OCI-LY1 (cell line): ENCODE data around the gene SEC61B.

Experiments
- H2AFZ ChIP-seq: fragments of 200-600 bp; sonication (generic), shearing (Covaris generic); 2 replicates; pipeline ENCODE4 v1.6.0; 2014; ENCODE audit warnings: antibody characterized with exemption, mild to moderate bottlenecking, low read length
- H3F3A ChIP-seq: fragments of 200-600 bp; sonication (generic), shearing (Covaris generic); 2 replicates; pipeline ENCODE4 v1.6.0; 2014; ENCODE audit warnings: mild to moderate bottlenecking, antibody characterized with exemption, low read length, moderate library complexity; ENCODE audit not compliant: insufficient read depth
- H3K27ac ChIP-seq: fragments of 200-600 bp; sonication (generic); 2 replicates; pipeline ENCODE4 v1.5.1; 2014; ENCODE audit warnings: low read length, mixed run types, mild to moderate bottlenecking, low read depth; ENCODE audit not compliant: poor library complexity, severe bottlenecking
- H3K27me3 ChIP-seq: fragments of 200-600 bp; sonication (generic); 2 replicates; pipeline ENCODE4 v1.6.0; 2014; ENCODE audit warnings: antibody characterized with exemption, mild to moderate bottlenecking, low read length, moderate library complexity; ENCODE audit not compliant: insufficient read depth
- H3K36me3 ChIP-seq: fragments of 200-600 bp; sonication (generic); 2 replicates; pipeline ENCODE4 v1.6.1; 2014; ENCODE audit warnings: mild to moderate bottlenecking, antibody characterized with exemption, low read length, moderate library complexity, mixed read lengths; ENCODE audit not compliant: insufficient read depth
- H3K4me1 ChIP-seq: fragments of 200-600 bp; sonication (generic); 2 replicates; pipeline ENCODE4 v1.5.1; 2014; ENCODE audit warnings: mild to moderate bottlenecking, low read length, moderate library complexity; ENCODE audit not compliant: insufficient read depth, severe bottlenecking
- H3K4me2 ChIP-seq: fragments of 200-600 bp; sonication (generic), shearing (Covaris generic); 2 replicates; pipeline ENCODE4 v1.6.1; 2014; ENCODE audit warnings: low read length
- H3K4me3 ChIP-seq: fragments of 200-600 bp; sonication (generic); 2 replicates; pipeline ENCODE4 v1.5.1; 2014; ENCODE audit warnings: low read length, low read depth, mild to moderate bottlenecking, mixed read lengths; ENCODE audit not compliant: poor library complexity, severe bottlenecking
- H3K79me2 ChIP-seq: fragments of 200-600 bp; shearing (Covaris generic); 2 replicates; pipeline ENCODE4 v1.6.1; 2016; ENCODE audit warnings: mixed run types, low read length, mixed read lengths; ENCODE audit not compliant: insufficient read depth
- H3K9ac ChIP-seq: fragments of 200-600 bp; sonication (generic), shearing (Covaris generic); 2 replicates; pipeline ENCODE4 v1.6.1; 2014; ENCODE audit warnings: mild to moderate bottlenecking, low read length, mixed read lengths
- H3K9me2 ChIP-seq: fragments of 200-600 bp; sonication (generic), shearing (Covaris generic); 2 replicates; pipeline ENCODE4 v1.6.1; 2014; ENCODE audit warnings: low read depth, mild to moderate bottlenecking, low read length, mixed read lengths
- H3K9me3 ChIP-seq: fragments of 200-600 bp; shearing (Covaris generic); 2 replicates; pipeline ENCODE4 v1.6.1; 2014; ENCODE audit warnings: low read length, mixed read lengths
- H4K20me1 ChIP-seq: fragments of 200-600 bp; sonication (generic), shearing (Covaris generic); 2 replicates; pipeline ENCODE4 v1.6.0; 2016; ENCODE audit warnings: mild to moderate bottlenecking, low read length; ENCODE audit not compliant: insufficient read depth
- CTCF ChIP-seq: fragments of 200-600 bp; sonication (generic), shearing (Covaris generic); IDR thresholded peaks from 2 replicates; pipeline ENCODE4 v1.5.1; 2017; ENCODE audit warnings: mild to moderate bottlenecking, antibody characterized with exemption, low read length, moderate library complexity, mixed read lengths
- EZH2 ChIP-seq: fragments of 200-600 bp; sonication (generic), shearing (Covaris generic); IDR thresholded peaks from 2 replicates; pipeline ENCODE4 v1.8.0; 2017; ENCODE audit warnings: borderline replicate concordance, mixed run types, mild to moderate bottlenecking, antibody characterized with exemption, low read length, moderate library complexity, mixed read lengths

The SEC61B gene

GRCh38 chr9:99177576-99178366, 44.3 kb upstream of the SEC61B start:
- H3K4me2 ChIP-seq: no peak overlapping the region
- no peaks in the 10 kb centered on the region for H3K27me3 ChIP-seq
- H4K20me1 ChIP-seq: no peaks in the 10 kb centered on the region
- H3F3A ChIP-seq: no peaks in the 10 kb centered on the region
- H3K27ac ChIP-seq: no peak overlapping the region
- peaks cover 19% of the 10 kb centered on the region for H3K4me1 ChIP-seq
- H3K9me3 ChIP-seq: no peaks in the 10 kb centered on the region
- no peak overlapping the region for H3K4me3 ChIP-seq
- TF ChIP-seq CTCF: no peak
- no peak for TF ChIP-seq EZH2
- H3K36me3 ChIP-seq: no peaks in the 10 kb centered on the region
- H3K79me2 ChIP-seq: no peaks in the 10 kb centered on the region
- H2AFZ ChIP-seq: no peak overlapping the region
- no peak overlapping the region for H3K9ac ChIP-seq
- H3K9me2 ChIP-seq: no peaks in the 10 kb centered on the region

DNA sequence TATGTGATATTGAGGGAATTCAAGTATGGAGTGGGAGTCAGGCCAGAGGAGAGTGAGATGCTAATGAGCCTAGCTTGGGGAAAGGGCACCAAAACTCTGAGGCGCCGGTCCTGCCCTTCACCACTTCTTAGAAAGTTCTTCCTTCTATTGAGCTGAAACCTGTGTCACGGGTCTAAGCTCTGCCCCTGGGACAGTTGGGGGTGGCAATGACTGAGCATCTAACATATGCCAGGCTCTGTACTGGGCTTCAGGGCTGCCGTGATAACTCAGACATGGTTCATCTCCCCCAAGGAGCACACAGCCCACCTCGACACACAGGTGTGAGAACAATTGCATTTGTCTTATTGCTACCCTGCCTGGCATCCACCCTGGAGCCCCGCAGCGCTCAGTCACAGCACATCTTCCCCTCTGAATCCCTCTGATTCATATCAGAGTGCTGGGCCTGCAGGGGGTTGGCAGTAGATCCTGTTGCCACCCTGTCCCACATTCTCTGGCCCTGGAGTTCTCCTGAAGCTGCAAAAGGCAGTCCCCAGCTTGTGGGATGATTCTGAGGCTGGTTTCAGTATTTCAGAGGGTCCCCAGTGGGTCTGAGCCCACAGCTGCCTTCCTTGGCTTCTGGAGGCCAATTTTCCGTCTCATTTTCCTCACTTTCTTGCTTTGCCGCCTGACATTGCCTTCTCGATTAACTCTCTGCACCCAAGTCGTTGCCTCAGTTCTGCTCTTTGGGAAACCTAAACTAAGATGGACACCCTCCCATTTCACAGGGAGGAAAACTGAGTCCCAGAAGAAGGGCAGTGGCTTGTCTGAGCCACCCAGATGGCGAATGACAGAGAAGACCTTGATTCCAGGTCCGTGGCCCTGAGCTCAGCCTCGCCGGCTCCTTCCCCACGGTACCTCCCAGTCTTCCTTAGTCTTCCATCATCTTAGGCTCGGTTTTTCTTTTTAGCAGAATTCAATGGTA, 42.9 kb upstream of the SEC61B start:
- Histone ChIP-seq H3K4me2 (no peak overlapping the region), H2AFZ (no peak overlapping the region), H3K79me2 (no peaks in the 10 kb centered on the region), H3K4me1 (peaks cover 19% of the 10 kb centered on the region), H4K20me1 (no peaks in the 10 kb centered on the region), H3K4me3 (no peak overlapping the region), H3K9me2 (no peaks in the 10 kb centered on the region), H3K9me3 (no peaks in the 10 kb centered on the region), H3F3A (no peaks in the 10 kb centered on the region), H3K36me3 (no peaks in the 10 kb centered on the region), H3K27me3 (no peaks in the 10 kb centered on the region), H3K9ac (no peak overlapping the region), H3K27ac (no peak overlapping the region)
- no peak for TF ChIP-seq EZH2
- no peak for TF ChIP-seq CTCF

- peaks cover 28% of the 10 kb centered on the region for H3K4me1 ChIP-seq
Observed at GRCh38 chr9:99180199-99180598, 41.9 kb upstream of the SEC61B start.

More at GRCh38 chr9:99180199-99180598, 41.9 kb upstream of the SEC61B start:
- Histone ChIP-seq H3K79me2 (no peaks in the 10 kb centered on the region), H3K9me2 (no peaks in the 10 kb centered on the region), H3K9me3 (no peaks in the 10 kb centered on the region), H3K4me2 (no peak overlapping the region), H3K27me3 (no peaks in the 10 kb centered on the region), H3K4me3 (no peak overlapping the region), H2AFZ (no peak overlapping the region), H3F3A (no peaks in the 10 kb centered on the region), H3K27ac (no peak overlapping the region), H3K9ac (no peak overlapping the region), H4K20me1 (no peaks in the 10 kb centered on the region), H3K36me3 (no peaks in the 10 kb centered on the region)
- TF ChIP-seq EZH2: no peak
- TF ChIP-seq CTCF: no peak
